Measurements from ENCODE around the gene CPED1.
"Not testable (repeated sequence)": the region's sequence is repeated elsewhere in the genome, so short reads cannot be mapped to it uniquely, and the experiment has no call there.

Gene CPED1

DNA sequence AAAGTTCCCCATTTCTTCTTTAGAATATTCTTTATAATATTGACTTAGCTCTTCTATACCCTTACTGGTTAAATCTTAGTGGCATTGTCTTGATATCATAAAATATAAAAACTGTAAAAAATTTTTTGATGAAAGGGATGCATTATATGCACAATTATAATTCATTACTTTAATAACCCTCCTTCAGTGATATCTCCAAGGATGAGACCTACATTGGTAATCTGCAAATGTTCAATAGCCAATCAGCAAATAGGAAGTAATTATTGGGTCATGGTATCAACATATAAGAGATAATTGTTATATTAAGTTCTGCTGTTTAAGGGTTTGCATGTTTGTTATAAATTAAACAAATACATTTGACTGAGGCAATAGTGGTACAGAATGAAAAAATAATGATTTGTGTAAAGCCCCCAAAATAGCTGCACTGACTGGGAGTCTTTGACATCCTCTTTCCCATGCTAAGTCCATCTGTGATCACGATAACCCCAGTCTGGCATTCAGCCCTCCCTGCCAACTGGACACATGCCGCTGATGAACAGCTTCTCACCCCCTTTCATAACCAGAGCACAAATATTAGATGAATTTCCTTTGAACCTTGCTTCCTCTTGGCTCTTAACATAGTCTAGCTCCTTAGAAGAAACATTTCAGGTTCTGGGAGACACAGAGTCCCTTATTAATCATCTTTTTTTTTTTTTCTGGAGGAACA, 169.5 kb downstream of the CPED1 start:
- no peak for DNase-seq

GRCh38 chr7:121158665-121159064, 170.2 kb downstream of the CPED1 start:
- DNase-seq: no peak

DNA sequence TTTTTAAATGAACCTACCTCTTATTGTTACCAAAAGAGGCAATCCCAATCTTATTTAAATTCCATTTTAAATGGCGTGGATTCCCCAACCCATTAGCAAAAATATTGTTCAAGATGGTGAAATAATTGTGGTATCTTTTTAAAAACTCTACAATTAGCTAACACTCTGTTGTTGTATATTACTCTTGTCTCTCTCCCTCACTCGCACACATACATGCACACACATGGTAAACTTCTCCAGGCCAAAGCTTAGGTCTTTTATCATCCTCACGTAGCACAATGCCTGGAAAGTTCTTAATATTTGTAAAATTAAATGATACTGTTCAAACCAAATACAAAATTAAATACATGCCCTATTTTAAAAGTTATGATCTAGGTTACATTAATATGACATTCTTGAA, 171.0 kb downstream of the CPED1 start:
- DNase-seq: no peak

DNA sequence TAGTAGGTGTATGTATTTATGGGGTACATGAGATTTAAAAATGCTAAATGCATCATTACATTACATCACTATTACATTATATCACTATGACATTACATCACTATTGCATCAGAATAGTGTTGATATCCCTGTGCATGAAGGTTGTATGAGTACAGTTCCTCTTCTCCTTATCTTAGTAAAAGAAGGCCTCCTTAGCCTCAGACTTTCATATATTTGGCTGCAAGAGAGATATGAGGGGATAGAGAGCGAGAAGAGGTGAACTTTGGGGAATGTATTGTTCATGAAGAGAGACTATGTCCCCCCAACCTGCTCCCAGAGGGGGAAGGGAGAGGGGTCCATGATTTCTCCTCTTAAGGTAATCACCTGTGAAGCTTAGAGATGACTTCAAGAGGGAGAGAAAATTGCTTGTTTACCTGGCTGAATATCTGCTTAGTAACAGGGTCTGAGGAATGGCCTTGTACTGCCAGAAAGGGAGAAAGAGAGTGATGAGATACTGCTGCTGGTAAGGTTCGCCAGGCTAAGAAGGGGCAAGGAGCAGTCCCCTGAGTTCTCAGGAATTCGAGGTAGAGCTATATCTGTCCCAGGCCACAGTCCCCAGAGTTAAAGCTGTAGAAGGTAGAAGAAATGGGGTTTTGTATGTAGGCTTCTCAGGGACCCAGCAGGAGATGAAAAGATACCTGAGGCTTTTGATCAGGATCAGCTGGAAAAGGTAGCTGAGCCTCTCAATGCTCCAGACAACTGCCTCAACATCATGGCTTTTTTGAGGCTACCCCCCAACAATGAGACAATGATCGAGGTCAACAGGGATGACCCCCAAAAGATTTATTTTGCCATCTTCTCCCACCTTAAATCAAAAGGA, 171.9 kb downstream of the CPED1 start:
- no peak for DNase-seq

DNA sequence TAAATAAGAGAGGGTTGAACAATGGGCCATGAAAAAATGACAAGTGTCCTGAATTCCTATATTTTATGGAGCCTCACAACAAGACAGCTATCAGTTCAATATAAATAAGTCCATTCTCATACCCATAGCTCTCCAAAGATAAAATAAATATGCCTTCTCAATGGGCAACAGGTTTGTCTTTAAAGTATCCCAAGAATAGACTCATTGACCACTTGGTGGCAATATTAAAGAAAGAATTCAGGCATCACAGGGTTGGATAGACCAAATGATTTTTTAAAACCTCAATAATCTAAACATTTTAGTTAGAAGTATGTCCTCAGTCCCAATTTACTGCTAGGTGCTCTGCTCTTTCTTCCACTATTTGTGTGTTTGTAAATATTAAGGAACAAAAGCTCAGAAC, 175.2 kb downstream of the CPED1 start:
- no peak for DNase-seq

GRCh38 chr7:121164247-121164646, 175.7 kb downstream of the CPED1 start:
- no peak for DNase-seq

GRCh38 chr7:121166916-121167315, 178.4 kb downstream of the CPED1 start:
- no peak for DNase-seq

DNA sequence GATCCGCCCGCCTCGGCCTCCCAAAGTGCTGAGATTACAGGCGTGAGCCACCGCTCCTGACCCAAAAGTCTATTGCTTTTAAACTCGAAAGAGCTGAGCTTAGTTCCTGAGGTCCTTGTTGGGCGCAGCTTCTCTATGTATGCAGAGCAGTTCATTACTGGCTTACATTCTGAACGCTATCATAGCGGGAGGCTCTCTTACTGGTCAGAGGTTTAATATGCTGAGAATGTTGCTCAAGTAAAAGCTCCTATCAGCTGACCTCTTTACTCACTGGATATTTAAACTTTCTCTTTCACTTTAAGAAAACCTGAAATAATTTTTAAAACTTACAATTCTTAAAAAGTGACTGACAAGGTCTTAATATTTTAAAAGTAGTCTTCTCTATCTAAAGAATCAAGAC, 179.5 kb downstream of the CPED1 start:
- DNase-seq: no peak

DNA sequence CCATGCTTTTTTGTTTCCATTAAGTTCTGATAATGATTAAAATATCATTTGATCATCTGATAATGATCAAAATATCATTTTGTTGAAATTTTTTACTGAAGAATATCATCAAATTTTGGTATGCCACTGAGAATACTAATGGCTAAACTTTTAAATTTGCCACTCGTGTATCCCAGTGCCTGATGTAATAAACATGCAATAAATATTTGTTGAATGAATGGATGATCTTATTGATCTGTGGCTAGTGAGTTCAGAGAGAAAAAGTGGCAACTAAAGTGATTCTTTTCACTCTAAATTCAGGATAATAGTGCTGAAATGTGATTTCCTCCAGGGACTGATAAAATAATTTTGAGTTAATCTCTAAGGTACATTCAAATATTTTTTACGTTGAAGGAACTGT, 181.0 kb downstream of the CPED1 start:
- no peak for DNase-seq

DNA sequence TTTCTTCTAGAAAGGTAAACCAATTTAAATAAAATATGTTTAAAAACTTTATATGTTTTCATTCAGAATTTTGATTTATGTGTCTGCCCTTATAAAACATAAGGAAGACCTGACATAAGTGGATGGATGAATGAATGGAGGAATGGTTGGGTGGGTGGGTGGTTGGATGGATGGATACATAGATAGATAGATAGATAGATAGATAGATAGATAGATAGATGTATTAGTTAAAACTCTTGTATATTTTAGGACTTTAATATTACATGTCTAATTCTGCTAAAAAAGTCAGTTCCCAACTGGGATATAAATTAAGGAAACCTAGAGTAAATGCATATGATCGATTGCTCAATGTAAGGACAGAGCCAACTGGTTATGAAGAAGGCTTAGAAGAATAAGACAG, 184.0 kb downstream of the CPED1 start:
- no peak for DNase-seq

DNA sequence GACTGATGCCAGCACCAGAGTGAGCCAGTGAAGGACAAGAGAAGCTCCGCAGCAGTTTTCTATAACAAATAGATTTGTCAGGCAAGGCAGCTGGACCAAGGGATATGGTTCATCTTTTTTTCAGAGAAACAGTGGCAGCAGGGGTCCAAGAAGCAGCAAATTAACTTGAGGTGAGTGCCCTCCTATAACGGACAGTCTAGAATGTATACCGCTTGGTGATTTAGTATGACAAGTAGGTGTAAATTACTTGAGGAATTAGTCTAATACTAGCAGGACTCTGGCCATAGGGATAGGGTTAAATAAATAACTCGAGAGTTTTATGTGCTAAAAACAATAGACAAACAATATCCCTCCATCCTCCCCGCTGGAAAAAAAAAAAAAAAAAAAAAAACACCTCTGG, 187.3 kb downstream of the CPED1 start:
- DNase-seq: no peak

- DNase-seq: no peak
Observed at GRCh38 chr7:121178452-121178851, 189.9 kb downstream of the CPED1 start.

DNA sequence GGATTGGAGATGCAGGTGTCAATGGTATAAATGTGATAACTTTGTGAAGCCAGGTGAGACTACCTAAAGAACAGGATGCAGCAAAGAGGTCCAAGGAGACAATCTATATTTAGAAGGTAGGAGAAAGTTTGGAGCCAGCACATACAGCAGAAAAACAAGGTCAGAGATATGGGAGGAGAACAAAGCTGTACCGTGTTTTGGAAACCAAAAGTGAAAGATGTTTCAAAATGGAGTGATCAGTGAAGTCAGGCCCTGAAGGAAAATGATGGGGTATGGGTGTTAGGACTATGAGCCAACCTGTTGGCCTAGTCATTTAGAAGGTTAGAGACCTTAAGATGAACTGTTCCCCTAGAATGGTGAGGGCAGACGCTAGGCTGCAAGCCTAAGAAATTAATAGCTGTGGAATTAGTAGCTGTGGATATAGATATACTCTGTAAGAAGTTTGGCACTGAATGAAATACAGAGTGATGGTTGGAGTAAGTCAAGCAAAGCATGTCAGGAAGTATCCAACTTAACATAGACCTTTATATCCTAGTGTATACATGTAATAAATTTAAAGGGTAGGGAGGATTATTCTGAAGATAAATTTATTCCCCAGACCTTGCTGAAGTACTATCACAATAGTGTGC, 190.5 kb downstream of the CPED1 start:
- DNase-seq: no peak

- no peak for DNase-seq
Observed at GRCh38 chr7:121180436-121181063, 192.0 kb downstream of the CPED1 start.

DNA sequence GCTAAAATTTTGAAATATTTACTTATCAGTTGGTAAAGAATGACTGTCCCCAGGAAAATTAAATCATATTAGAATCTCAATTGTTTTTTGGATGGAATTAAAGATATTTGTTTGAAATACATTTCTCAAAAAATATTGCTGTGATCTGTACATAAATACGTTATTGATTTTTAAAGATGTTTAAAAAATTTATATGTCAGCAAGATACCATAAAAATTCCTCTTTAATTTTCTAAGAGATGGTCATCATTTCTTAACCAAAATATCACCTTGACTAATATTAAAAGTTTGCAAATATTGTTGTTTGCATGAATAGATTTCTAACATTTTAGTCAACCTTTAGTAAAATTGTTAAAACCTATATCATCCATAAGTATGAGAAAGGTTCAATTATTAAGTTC, 192.8 kb downstream of the CPED1 start:
- DNase-seq: no peak

GRCh38 chr7:121182281-121182680, 193.8 kb downstream of the CPED1 start:
- DNase-seq: no peak

- no peak for DNase-seq
Observed at GRCh38 chr7:121182902-121183301, 194.4 kb downstream of the CPED1 start.

DNA sequence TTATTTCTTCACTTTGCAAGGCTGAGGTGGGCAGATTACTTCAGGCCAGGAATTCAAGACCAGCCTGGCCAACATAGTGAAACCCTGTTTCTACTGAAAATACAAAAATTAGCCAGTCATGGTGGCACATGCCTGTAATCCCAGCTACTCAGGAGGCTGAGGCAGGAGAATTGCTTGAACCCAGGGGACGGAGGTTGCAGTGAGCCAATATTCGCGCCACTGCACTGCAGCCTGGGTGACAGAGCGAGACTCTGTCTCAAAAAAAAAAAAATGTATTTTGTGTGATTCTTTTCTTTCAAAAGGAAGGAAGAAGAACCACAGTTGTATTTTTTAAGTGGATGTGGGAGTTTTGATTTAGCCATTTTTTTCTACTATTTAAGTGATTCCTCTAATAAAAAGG, 195.4 kb downstream of the CPED1 start:
- DNase-seq: not testable (repeated sequence)

GRCh38 chr7:121186746-121187145, 198.2 kb downstream of the CPED1 start:
- no peak for DNase-seq

DNA sequence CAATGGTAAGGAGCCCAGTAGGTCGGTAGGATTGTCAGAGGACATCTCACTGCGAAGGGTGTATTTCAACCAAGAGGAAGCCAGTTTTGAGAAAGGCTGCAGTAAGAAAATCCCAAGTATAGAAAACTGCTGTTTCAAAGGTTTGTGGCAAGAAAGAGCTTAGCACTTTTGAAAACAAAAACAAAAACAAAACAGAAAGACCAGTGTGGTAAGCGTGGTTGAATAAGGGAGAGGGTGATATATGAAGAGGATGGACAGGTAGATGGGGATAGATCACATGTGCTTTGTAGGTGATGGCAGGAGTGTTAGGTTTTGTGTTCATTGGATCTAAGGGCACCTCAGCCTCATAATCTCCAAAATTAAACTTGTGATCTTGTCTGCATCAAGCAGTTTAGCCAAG, 198.7 kb downstream of the CPED1 start:
- DNase-seq: no peak

DNA sequence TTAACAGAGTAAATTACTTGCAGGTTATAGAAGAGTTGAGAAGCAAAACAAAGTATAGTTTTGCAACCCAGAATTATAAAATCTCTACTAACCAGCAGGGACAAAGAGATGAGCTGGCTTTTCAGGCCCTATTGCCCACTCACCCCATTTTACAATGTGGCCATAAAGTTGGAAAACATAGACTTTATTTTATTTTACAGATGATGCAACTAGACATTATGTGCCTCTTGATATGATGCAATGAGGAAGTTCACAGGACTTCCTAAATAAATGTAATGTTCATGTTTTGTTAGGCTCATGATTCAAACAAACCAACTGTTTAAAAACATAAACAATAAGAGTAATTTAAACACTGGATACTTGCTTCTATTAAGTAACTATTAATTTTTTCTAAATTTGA, 199.2 kb downstream of the CPED1 start:
- no peak for DNase-seq

GRCh38 chr7:121192834-121193233, 204.3 kb downstream of the CPED1 start:
- no peak for DNase-seq

GRCh38 chr7:121195010-121195409, 206.5 kb downstream of the CPED1 start:
- DNase-seq: no peak

GRCh38 chr7:121195874-121196273, 207.4 kb downstream of the CPED1 start:
- no peak for DNase-seq
